Measurements from ENCODE around the gene CEP83.

GRCh38 chr12:94353130-94353529, 106.5 kb downstream of the CEP83 start:
- TF ChIP-seq CTCF (IDR thresholded peaks at IDR 0.05) (no peak), POLR2A (IDR thresholded peaks at IDR 0.05) (no peak)
